8988T (cell line): ENCODE measurements around the gene HOXA5.

ENCODE experiments used
- DNase-seq: peaks from one replicate; pipeline ENCODE4 v3.0.0; 2011

HOXA5 gene

DNA sequence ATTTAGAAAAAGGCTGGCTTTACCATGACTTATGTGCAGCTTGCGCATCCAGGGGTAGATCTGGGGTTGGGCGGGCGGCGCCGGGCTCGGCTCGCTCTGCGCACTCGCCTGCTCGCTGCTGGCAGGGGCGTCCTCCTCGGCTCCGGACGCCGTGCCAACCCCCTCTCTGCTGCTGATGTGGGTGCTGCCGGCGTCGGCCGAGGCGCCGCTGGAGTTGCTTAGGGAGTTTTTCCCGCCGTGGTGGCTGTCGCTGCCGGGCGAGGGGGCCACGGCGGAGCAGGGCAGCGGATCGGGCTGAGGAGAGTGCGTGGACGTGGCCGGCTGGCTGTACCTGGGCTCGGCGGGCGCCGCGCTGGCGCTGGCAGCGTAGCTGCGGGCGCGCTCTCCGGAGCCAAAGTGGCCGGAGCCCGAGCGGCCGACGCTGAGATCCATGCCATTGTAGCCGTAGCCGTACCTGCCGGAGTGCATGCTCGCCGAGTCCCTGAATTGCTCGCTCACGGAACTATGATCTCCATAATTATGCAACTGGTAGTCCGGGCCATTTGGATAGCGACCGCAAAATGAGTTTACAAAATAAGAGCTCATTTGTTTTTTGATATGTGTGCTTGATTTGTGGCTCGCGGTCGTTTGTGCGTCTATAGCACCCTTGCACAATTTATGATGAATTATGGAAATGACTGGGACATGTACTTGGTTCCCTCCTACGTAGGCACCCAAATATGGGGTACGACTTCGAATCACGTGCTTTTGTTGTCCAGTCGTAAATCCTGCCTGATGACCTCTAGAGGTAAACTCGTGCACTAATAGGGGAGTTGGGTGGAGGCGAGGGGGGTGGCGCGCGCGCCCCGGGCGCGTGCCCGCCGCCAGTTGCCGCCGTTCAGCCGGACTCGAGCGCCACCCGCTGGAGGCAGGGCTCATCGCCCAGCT, at the start of gene HOXA5:
Gene HOXA5 (minus strand): TSS at position 659 of the 927 bp plus-strand sequence. CDS start 74 bp downstream, at position 585.
- DNase-seq = no peak

DNA sequence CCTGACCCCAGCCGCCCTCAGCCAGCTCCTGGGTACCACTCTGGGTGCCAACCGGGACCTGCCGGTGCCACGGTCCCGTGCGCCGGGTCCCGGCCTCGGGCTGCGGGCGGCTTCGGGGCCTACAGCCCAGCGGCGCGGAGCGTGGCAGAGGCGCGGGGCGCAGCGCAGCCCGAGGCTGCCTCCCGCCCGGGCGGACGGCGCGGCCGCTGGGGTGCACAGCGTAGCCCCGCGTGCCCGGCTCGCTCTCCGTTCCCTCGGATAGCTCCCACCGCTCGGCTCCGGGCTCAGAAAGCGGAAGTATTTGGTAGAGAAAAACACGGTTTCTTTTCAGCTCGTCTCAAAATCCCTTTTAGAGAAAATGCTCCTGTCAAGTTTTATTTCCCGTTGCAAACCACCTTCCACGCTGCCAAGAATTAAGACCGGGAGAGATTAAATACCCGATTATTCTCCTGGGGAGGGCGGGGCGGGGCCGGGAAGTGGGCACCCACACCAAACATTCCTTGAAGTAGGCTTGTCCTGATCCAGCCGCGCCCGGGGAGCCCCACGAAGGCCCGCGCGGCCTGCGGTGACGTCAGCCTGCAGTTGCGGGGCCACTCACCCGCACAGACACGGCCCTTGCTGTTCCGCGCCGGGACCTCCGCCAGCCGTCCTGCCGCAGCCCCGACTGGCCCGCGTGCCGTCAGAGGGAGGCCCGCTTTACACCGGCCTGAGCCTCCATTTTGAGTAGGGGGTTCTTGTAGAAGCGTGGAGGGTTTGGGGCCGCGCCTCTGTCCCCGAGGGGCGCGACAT, 49.3 kb upstream of the HOXA5 start:
- no peak for DNase-seq

DNA sequence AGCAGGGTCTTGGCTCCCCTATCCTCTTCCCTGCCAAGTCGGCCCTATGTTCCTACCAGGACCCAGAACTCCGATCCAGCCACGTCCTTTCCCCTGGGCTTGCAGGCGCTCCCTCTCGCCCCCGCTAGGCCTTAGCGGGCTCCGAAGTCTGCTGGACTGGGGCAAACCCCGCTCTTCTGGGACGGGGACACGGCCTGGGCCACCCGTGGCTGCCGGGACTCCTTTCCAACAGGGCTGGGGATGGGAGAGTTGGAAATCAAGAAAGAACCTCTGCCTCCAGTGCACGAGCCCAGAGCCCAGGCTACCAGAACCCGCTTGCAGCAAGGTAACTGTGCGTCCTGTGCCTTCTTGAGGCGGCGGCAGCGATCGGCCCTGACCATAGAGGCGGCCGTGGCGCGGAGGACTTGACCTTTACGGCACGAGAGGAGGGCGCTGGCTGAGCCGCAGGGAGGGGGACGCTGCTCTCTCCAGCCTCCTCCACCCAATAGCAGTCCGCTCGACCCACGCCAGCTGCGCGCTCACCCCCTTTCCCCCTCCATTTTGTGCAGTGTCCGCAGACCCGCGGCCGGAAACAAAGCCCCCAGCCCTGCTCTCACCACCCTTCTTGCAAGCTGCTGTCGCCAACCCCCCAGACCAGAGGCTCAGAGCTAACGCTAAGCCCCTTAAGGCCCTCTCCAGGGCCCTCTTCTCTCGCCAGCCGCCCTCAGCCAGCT, 48.5 kb upstream of the HOXA5 start:
- DNase-seq = no peak

DNA sequence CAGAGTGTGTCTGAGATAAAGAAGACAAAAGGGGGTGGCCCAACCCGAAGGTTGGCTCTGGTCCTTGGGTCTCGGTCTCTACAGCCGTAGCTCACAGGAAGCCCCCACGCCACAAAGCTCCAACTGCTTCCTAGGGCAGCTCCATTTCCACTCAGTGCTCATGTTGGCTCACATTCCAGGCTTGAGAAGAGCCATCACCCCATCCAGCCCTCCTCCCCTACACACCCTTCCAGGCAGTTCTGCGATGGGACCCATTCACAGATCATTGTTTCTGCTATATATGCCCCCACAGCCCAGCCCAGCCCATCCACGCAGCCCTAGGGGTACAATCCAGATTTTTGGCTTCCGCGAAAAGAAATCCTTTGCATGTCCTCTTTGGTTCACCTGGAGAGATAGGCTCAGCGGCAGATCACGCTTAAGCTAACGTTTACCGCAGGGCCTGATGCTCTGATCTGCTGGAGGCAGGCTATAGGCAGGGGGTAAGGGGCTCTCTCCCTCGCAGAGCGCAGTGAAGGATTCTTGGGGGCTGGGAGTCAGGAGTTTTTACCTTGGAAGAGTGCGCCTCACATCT, 47.8 kb upstream of the HOXA5 start:
- no peak for DNase-seq

DNA sequence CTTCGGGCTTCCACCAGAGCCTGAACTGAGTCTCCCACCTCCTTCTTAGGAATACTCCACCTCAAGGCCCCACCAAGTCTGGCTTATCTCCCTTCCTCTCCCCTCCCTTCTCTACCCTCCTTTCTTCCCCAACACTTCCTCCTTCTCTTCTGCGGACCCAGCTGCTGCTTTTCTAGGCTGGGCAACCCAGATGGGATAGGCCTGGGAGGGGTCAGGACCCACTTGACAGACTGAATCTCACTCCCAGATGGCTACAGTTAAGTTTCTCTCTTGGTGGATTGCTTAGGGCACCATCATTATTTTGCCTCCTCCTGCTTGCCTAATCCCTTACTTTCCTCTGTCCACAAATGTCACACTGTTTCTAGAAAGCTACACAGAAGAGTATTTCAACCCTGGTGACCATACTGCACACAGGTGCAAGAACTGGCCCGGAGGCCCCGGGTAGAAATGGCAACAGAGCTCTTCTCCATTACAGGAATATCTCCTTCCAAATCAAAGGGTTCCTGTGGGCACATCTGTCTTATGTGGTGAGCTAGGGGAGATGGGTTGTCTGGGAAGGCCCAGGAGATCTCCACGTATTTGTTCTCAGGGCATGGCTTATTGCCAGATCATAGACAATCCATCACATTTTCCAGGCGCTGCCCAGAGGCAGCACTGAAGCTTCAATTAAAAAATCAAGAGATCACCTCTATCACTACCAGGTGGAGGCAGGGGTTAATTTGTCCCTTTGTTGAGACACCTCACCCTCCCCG, 46.7 kb upstream of the HOXA5 start:
- no peak for DNase-seq

DNA sequence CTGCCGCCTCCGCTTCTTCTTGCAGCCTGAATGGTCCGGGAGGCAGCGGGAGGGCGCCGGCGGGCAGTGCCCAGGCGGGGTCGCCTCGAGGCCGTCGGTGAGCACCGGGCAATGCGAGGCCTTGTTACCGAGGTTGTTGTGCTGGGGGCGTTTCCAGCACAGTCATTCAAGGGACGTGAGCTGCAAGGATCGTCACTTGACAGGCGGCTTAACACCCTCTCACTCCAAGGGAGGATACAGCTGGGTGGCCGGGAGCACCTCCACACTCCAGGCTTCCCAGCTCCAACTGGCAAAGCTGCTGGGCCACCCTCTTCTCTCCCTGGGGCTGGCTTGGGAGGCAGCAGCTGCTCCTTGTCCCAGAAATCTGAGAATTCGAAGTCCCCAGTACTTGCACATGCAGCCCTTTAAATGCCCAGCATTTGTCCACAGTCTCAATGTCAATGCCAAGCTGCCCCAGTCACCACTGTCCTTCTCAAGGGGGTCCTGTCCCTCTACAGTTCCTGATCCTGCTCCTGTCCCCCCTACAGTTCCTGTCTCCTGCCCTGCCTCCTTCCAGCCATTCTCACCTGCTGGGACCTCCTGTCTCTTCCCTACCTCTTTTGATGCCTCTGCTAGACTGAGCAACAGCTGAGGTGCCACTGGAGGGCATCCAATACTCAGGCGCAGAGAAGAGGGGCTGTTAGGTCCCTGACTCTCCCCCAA, 46.0 kb upstream of the HOXA5 start:
- no peak for DNase-seq

DNA sequence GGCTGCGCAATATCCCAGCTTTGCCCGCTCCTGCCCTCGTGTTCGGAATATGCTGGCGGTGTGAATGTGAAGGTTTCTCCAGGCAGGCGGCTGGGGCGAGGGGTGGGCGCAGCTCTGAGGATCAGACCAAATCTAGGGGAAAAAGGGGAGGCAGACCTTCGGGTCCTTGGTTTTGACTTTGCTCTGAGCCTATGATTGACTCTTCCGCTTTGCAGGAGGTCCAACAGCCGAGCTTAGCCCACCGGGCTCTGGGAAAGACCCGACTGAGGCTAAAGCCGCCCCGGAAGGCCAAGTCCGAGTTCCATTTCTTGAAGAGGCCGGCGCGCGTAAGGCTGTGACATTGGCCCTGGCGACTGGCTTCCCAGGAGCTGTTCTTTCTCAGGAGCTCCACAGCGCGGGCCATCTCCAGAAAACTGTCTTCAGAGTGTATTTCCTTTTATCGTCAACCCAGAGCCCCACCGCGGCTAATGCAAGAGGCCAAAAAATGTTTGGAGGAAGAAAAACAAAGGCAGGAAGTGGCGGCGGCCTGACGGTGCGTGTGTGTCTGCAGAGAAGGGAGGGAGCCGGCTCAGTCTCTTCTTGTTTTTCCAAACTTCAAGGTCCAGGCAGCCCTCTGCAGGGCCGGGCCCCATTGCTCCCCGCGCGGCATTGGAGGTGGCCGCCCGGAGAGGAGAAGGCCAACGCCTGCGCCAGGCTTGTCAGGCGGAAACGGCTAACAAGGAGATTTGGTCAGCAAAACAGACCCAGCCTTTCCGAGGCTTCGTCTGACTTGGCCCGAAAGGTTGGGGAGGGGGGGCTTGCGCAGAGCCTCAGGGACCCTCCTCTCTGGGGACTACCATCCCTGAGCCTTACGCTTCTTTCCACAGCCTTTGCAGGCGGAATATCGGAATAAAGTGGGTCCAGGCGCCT, 45.2 kb upstream of the HOXA5 start:
- DNase-seq = no peak

DNA sequence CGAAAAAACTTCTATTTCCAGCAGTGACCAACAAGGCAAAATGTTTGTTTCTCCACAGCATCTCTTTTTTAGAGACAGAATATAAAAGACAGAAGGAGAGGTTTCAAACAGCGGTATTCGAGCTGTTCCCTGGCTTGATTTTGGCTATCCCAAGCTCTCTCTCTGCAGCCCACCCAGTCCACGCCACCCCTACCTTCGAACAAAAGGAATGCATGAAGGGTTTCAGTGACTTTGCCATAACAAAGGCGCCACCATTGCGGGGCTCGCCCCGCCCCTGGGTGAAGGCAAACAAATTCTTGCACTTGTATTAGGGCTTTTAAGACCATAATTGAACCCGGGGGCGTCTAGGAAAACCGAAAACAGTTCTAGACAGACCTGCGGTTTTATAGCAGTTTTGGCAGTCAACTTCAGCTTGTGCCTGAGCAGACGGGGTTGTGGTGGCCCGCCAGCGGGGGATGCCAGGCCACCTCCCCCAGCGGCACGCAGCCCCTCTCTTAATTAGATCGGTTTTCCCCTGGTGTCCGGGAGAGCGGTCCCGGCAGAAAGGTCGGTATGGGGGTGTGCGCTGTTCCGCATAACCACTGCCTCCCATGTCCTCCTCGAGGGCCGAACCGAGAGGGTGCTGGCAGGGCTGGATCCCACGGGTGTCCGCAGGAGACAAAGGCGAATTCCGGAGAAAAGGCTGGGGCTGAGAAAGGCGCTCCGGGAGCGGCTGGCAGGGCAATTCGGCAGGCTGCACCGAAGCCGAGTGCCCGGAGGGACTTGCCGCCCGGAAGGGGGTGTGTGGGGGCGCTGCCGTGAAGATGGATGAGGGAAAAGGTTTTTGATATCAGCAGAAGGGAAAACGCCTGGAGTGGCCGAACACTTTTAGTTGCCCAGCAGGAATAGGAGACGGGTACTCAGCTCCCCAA, 44.2 kb upstream of the HOXA5 start:
- DNase-seq = no peak

DNA sequence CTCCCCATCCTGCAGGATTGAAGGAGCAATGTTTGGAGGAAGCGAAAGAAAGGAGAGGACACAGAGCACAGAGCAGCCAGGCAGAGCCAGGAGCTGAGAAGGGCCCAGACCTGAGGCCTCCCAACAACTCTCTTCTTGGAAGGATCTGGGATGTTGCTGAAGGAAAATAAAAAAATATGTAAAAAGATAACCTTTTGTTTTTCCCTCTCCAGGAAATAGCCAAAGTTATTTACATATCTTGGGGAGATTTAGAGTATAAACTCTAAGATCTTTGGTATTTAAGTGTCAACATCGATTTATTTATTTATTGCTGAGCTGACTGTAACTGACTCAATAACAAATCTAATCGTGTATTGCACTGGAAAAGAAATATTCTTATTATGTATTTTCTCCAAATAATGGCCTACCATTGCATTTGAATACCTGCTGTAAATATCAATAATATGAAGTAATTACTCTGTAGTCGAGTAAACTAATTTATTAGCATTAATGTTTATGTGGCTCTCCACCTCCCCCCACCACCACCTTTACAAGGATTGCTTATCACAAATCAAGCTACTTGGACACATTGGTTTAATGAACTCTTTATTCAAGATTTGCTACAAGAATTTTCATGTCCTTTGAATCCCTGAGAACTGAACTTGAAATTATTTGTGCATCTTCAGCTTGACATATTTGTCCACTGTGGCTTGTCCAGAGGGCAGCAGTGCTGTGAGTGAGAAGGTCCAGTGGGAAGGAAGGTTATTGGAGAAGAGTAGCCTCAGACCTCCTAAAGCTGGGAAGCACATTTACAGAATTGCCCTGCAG, 43.4 kb upstream of the HOXA5 start:
- no peak for DNase-seq

DNA sequence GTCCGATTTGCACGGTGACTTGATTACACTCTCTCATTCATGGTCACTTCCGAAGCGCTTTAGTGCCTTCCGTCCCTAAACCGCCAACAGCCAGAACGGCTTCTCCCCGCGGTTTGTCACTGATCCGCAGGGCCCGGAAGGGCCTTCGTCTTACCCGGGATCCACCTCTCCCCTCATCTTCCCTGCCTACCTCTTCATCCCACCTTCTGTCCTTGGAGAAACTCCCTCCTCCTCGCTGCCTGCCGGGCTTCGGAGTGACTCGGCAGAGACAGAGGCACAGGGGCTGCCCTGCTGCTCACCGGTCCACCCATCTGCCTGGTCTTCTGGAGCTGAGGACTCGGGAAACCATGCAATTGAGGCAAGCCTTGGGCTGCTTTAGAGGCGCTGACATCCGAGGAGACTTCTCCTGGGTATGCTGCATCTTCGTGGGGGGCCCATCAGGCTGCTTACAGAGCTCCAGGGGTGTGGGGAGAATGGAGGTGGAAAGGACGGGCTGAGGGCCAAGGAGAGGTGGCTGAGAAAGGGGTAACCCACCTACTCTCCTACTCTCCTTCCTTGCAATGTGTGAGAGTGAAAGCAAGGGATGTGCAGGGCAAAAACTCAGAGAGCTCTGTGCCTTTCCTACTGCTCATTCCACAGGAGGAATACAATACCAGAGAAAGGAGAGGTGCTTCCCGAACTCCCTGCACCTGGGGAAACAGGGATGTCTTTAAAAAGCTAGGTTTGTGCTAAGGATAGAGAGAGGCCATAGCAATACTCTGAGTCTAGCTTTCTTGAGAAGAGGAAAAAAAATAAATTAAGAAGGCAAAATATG, 42.6 kb upstream of the HOXA5 start:
- DNase-seq = no peak

DNA sequence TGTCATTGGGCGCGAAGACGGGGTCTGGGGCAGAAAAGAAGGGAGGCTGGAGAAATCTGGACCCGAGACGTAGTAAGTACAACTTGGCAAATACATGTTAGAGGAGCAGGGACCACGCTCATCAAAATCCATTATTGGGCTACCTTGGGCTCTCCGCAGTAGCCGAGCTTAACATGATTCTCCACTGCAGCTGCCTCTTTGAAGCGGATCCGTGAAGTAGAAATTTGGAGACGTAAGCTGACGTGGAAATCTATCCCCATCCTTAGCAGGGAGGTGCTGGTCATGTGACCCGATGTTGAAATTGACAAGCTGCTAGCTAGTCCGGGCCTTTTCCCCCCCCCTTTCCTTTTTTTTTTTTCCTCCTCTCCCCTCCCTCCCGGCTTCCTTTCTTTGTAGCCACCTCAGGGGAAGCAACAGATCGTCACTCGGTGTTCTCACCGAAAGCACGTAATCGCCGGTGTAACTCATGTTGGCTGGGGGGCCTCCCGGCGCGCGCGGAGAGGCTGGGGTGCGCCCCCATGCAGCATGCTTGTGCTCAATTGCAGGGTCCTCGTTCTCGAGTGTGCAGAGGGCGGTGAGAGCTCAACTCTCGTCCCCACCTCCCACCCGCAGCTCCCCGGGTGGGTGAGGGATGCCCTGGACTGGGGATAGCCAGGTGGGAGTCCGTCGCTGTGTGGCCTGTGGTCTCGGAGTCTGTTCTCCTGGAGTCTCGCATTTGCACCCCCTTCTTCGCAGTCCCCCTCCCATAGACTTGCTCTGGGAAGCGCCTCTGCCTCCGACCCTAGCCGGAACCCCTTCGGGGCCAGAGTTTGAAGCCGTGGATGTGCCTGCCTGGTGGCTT, 41.8 kb upstream of the HOXA5 start, which contains the start of gene HOXA11:
Gene HOXA11 (minus strand): TSS at position 220 of the 841 bp plus-strand sequence. CDS start 88 bp downstream, at position 132.
- no peak for DNase-seq

DNA sequence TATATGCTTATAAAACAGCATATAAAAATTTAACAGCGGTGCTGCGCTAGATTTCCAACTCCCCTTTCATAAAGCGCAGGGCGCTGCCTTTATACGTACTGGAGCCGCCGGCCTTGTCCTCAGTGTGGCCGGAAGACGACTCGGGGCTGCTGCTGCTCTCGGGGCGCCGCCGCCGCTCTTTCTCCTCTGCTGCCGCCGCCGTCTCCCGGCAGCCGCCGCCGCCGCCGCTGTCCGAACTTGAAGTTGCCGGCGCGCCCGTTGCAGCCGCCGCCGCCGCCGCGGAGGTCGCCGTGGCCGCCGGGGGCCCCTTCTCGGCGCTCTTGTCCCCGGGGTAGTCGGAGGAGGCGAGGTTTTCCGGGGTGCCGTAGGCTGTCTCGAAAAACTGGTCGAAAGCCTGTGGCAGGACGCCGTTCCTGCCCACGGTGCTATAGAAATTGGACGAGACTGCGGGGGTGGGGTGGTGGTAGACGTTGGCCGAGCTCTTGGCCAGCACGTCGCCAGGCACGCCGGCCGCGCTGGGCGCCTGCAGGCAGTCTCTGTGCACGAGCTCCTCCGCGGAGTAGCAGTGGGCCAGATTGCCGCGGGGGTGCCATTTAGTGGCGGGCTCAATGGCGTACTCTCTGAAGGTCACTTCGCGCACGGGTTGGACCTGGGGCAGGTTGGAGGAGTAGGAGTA, 41.0 kb upstream of the HOXA5 start:
- DNase-seq = no peak

DNA sequence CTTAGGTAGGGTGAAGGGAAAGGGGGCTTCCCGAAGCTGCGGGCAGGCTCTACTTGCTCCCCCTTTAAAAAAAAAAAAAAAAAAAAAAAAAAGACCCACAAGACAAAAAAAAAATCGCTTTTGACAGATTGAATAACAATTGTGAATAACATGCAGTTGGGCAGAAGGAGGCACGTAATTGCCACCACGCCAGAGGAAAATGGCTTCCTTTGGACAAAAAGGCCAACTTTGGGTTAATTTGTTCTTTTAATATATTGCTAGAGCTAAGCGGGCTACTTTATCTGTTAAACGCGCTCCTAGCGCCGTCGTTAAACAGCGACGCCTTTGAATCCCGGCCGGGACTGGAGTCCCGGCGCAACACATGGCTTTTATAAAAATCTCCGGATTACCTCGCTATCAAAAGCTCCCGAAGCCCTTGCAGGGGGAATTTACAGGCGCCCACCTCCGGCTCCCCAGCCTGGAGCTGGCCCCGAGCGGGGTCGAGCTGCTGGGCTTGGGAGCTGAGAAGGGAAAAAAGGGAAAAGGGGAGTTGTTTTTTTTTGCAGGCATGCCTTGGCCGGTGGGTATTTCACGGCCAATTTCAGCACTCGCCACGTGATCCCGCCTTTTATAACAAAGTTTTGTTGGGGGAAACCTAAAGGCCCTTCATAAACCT, 40.3 kb upstream of the HOXA5 start:
- DNase-seq = no peak

DNA sequence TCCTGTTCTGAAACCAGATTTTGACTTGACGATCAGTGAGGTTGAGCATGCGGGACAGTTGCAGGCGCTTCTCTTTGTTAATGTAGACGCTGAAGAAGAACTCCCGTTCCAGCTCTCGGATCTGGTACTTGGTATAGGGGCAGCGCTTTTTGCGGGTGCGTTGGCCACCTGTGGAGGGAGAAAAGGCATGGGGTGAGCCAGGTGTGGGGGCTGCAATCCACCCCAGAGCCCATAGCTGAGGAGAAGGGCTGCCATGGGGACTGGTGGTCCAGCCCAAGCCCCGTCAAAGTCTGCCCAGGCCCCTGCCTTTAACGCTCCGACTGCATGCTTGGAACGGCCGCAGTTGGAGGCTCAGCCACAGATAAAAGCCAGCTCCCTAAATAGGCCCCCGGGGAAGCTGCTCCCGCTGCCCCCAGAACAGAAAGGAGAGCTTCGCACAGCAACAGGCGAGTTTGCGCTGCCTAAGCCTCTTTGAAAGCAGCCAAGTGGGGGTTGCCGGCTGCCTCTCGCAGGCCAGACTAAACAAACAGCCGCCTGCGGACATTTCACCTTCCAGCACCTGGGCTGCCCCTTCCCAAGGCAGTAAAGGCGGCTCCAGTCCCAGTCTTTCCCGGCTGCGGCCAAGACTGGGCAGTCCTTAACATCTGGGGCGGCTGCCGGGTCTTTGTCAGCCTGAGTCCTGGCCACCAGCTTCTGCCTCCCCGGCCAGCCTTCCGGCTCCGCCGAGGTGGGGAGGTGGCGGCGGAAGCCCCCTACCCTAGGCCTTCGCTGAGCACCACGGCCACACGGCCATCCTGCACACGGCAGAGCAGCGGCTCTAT, 39.6 kb upstream of the HOXA5 start:
- no peak for DNase-seq
